GM12865 (cell line): ENCODE measurements around the gene PLXNB3.

Source experiments
- DNase-seq: peaks from one replicate; pipeline ENCODE4 v3.0.0; 2010; ENCODE audit warnings: low read depth
- H3K4me3 ChIP-seq: 2 replicates; pipeline ENCODE4 v1.5.1; 2011; ENCODE audit warnings: mild to moderate bottlenecking, low read depth, low read length, control low read depth
- CTCF ChIP-seq: IDR thresholded peaks from 2 replicates; pipeline ENCODE4 v1.5.1; 2011; ENCODE audit warnings: low read length, control low read depth, low read depth, inconsistent platforms; ENCODE audit not compliant: insufficient read depth; ENCODE audit errors: missing control alignments

Gene PLXNB3

GRCh38 chrX:153763989-153764755 lies at the start of gene PLXNB3:
Gene PLXNB3, plus strand, starts transcription at chrX:153764249. Its CDS starts 1,287 bp downstream, at chrX:153765536.
- no peak within 1 kb of the TSS for H3K4me3 ChIP-seq
- peak; percentile 73 for TF ChIP-seq CTCF
- peak; percentile 64 for DNase-seq

- no peak for DNase-seq
- no peak for TF ChIP-seq CTCF
- H3K4me3 ChIP-seq: no peak overlapping the region
Observed at GRCh38 chrX:153714256-153714655, 49.8 kb upstream of the PLXNB3 start.

- H3K4me3 ChIP-seq: no peak overlapping the region
- no peak for TF ChIP-seq CTCF
- no peak for DNase-seq
Observed at GRCh38 chrX:153717445-153717844, 46.6 kb upstream of the PLXNB3 start.

GRCh38 chrX:153719238-153719637 lies 44.8 kb upstream of the PLXNB3 start:
- DNase-seq: no peak
- no peak overlapping the region for H3K4me3 ChIP-seq
- no peak for TF ChIP-seq CTCF

- H3K4me3 ChIP-seq: no peak overlapping the region
- DNase-seq: no peak
- TF ChIP-seq CTCF: no peak
Observed at GRCh38 chrX:153719701-153720100, 44.3 kb upstream of the PLXNB3 start.

- H3K4me3 ChIP-seq: peak overlapping the region; percentile 63
- no peak for DNase-seq
- TF ChIP-seq CTCF: no peak
Observed at GRCh38 chrX:153722704-153723350, 41.2 kb upstream of the PLXNB3 start.
